GM12878 (cell line): Measurements from ENCODE around the gene LMO2. TPM values are rescaled to one million over a fixed set of nuclear protein-coding genes. Genes with fewer than 3 reads are reported as not detected.

Source experiments
- ATAC-seq: fragments of 200-7000 bp; cut with Tn5 transposase; 3 replicates; pipeline ENCODE4 v1.9.1; 2020; ENCODE audit warnings: mild to moderate bottlenecking, moderate library complexity
- BruUV-seq: library from RNA; stranded (reverse); fragments of 400-500 nt; replicated peaks from 2 replicates; lab custom pipeline; 2021; lab: Mats Ljungman, UMichigan
- CTCF ChIA-PET: fragments of 300-600 bp; sonication (Branson Sonifier 250); formaldehyde crosslinking; extraction: SDS; loops from one replicate; lab custom pipeline; 2021; ENCODE audit warnings: inconsistent platforms; lab: Yijun Ruan, JAX
- POLR2A ChIA-PET: fragments of 350-600 bp; formaldehyde crosslinking; extraction: SDS; loops from one replicate; lab custom pipeline; 2021; ENCODE audit warnings: inconsistent platforms; lab: Charles Lee
- RAD21 ChIA-PET: fragments of 300-600 bp; sonication (Branson Sonifier 250); formaldehyde crosslinking; loops from one replicate; lab custom pipeline; 2023; ENCODE audit warnings: antibody characterized with exemption; ENCODE audit not compliant: unreplicated experiment; lab: Charles Lee
- SMC1A ChIA-PET: fragments of 300-600 bp; sonication (Branson Sonifier 250); formaldehyde crosslinking; loops from one replicate; lab custom pipeline; 2023; ENCODE audit not compliant: unreplicated experiment, uncharacterized antibody; lab: Charles Lee
- DNase-seq: peaks from one replicate; pipeline ENCODE4 v3.0.0-alpha.2; 2011; ENCODE audit warnings: low read depth, low spot score
- FAIRE-seq: peaks from 3 replicates; lab custom pipeline; 2011; peaks lifted over from hg19 to GRCh38; lab: Jason Lieb, UNC
- H2AFZ ChIP-seq: 2 replicates; pipeline ENCODE4 v1.6.0; 2011; ENCODE audit warnings: low read depth, low read length, control low read depth; ENCODE audit not compliant: control insufficient read depth
- H3K27ac ChIP-seq: 2 replicates; pipeline ENCODE4 v1.5.1; 2011; ENCODE audit warnings: control low read depth; ENCODE audit not compliant: control insufficient read depth, insufficient read depth
- H3K27me3 ChIP-seq, 2 experiments: replicated peaks in 1 of 2; 2 replicates each; pipeline versions ENCODE4 v1.6.0 to v1.6.1; 2011; ENCODE audit warnings: low read length in 1 of 2; ENCODE audit not compliant: control insufficient read depth in 2 of 2, insufficient read depth in 2 of 2
- H3K36me3 ChIP-seq, 2 experiments: 2 replicates each; pipeline ENCODE4 v1.5.1; 2011; ENCODE audit warnings: low read length in 1 of 2; ENCODE audit not compliant: control insufficient read depth in 2 of 2, insufficient read depth in 2 of 2
- H3K4me1 ChIP-seq: 2 replicates; pipeline ENCODE4 v1.6.1; 2011; ENCODE audit warnings: mild to moderate bottlenecking, low read length, moderate library complexity, mixed read lengths; ENCODE audit not compliant: control insufficient read depth, insufficient read depth
- H3K4me2 ChIP-seq: 2 replicates; pipeline ENCODE4 v1.6.0; 2011; ENCODE audit warnings: control low read depth; ENCODE audit not compliant: control insufficient read depth, insufficient read depth
- H3K4me3 ChIP-seq: fragments of 200-600 bp; sonication (generic); 2 replicates; pipeline ENCODE4 v1.5.1; 2016
- H3K79me2 ChIP-seq: 2 replicates; pipeline ENCODE4 v1.6.0; 2011; ENCODE audit warnings: low read length; ENCODE audit not compliant: control insufficient read depth, insufficient read depth
- H3K9ac ChIP-seq: 2 replicates; pipeline ENCODE4 v1.8.0; 2011; ENCODE audit warnings: low read length, control low read depth, mixed read lengths; ENCODE audit not compliant: control insufficient read depth, insufficient read depth
- H3K9me3 ChIP-seq: replicated peaks from 3 replicates; pipeline ENCODE4 v1.5.1; 2011; ENCODE audit warnings: mild to moderate bottlenecking, low read length; ENCODE audit not compliant: control insufficient read depth, insufficient read depth
- H4K20me1 ChIP-seq: 2 replicates; pipeline ENCODE4 v1.6.0; 2011; ENCODE audit not compliant: control insufficient read depth, insufficient read depth
- BMI1 ChIP-seq: fragments of 450-650 bp; IDR thresholded peaks from 2 replicates; pipeline ENCODE4 v1.6.1; 2016; ENCODE audit warnings: mild to moderate bottlenecking, moderate library complexity, borderline replicate concordance
- CEBPB ChIP-seq, 2 experiments: fragments of 150-350 bp in 1 of 2; IDR thresholded peaks; 2 replicates each; pipeline ENCODE4 v1.6.1; 2012 to 2014; ENCODE audit warnings: low read depth in 2 of 2, low read length in 2 of 2, borderline replicate concordance in 1 of 2, inconsistent platforms in 1 of 2
- EZH2 ChIP-seq: IDR thresholded peaks from 2 replicates; pipeline ENCODE4 v1.6.1; 2012; ENCODE audit warnings: low read depth, mild to moderate bottlenecking, control low read depth, inconsistent platforms, low read length, borderline replicate concordance; ENCODE audit not compliant: control insufficient read depth
- FOXM1 ChIP-seq: IDR thresholded peaks from 2 replicates; pipeline ENCODE4 v1.6.1; 2012; ENCODE audit warnings: low read depth, mild to moderate bottlenecking, inconsistent platforms, low read length, moderate library complexity
- IKZF1 ChIP-seq: fragments of 450-650 bp; conservative IDR thresholded peaks from 2 replicates; pipeline ENCODE4 v1.6.1; 2017; ENCODE audit warnings: antibody characterized with exemption, mild to moderate bottlenecking
- JUND ChIP-seq: IDR thresholded peaks from 2 replicates; pipeline ENCODE4 v1.6.1; 2012; ENCODE audit warnings: low read depth, mild to moderate bottlenecking, low read length, improper control_type of control experiment, moderate library complexity
- KAT2A ChIP-seq: conservative IDR thresholded peaks from 2 replicates; pipeline ENCODE4 v1.6.1; 2011; ENCODE audit warnings: low read depth, low read length; ENCODE audit not compliant: control insufficient read depth
- MEF2A ChIP-seq: IDR thresholded peaks from 2 replicates; pipeline ENCODE4 v1.6.1; 2011; ENCODE audit warnings: low read depth, mild to moderate bottlenecking, low read length, moderate library complexity; ENCODE audit not compliant: insufficient read depth
- RAD51 ChIP-seq: fragments of 450-650 bp; IDR thresholded peaks from 2 replicates; pipeline ENCODE4 v1.6.1; 2016; ENCODE audit warnings: moderate library complexity, mild to moderate bottlenecking, inconsistent platforms
- RBBP5 ChIP-seq: fragments of 200-600 bp; sonication (generic); conservative IDR thresholded peaks from 2 replicates; pipeline ENCODE4 v1.6.1; 2016
- RELA ChIP-seq: fragments of 450-650 bp; IDR thresholded peaks from 2 replicates; pipeline ENCODE4 v1.8.0; 2014; ENCODE audit warnings: borderline replicate concordance; ENCODE audit not compliant: partially characterized antibody
- RUNX3 ChIP-seq: IDR thresholded peaks from 2 replicates; pipeline ENCODE4 v1.6.1; 2012; ENCODE audit warnings: low read length, inconsistent platforms
- SREBF2 ChIP-seq: IDR thresholded peaks from 2 replicates; pipeline ENCODE4 v1.6.1; 2012; ENCODE audit warnings: mild to moderate bottlenecking, low read length
- SUPT20H ChIP-seq: IDR thresholded peaks from 2 replicates; pipeline ENCODE4 v1.6.1; 2011; ENCODE audit warnings: low read depth, mild to moderate bottlenecking, low read length, moderate library complexity, borderline replicate concordance; ENCODE audit not compliant: control insufficient read depth
- TCF7 ChIP-seq: IDR thresholded peaks from 2 replicates; pipeline ENCODE4 v1.6.1; 2014; ENCODE audit warnings: antibody characterized with exemption, borderline replicate concordance
- ZBTB4 ChIP-seq: fragments of 450-650 bp; formaldehyde crosslinking; IDR thresholded peaks from 2 replicates; pipeline ENCODE4 v1.4.0; 2022; ENCODE audit warnings: mild to moderate bottlenecking, moderate library complexity
- ZZZ3 ChIP-seq: IDR thresholded peaks from 2 replicates; pipeline ENCODE4 v1.6.1; 2011; ENCODE audit warnings: low read depth; ENCODE audit not compliant: control insufficient read depth, insufficient read length
- WGBS: methylation state at CpG from one replicate; pipeline ENCODE4 v1.1.6; 2016; ENCODE audit warnings: low lambda C conversion rate; ENCODE audit not compliant: insufficient replicate concordance, insufficient coverage; ENCODE audit errors: missing lambda C conversion rate; 5-methylcytosine and 5-hydroxymethylcytosine counted together
- in situ Hi-C: fragments of 300-500 bp; cut with MboI; formaldehyde crosslinking; loops from 9 replicates; pipeline ENCODE4 v1.14.3; 2018; ENCODE audit warnings: mixed read lengths
- intact Hi-C: fragments of 100-400 bp; cut with micrococcal nuclease; formaldehyde crosslinking; loops from one replicate; pipeline ENCODE4 v1.14.2; 2022; ENCODE audit not compliant: unreplicated experiment
- polyA plus RNA-seq, 11 experiments: library from polyadenylated mRNA; depleted of rRNA in 4 of 11; unstranded in 6 of 11; stranded (reverse) in 5 of 11; fragments of >200 nt; fragmentation: Nextera tagmentation in 4 of 11; fragmentation: Illumina TruSeq in 1 of 11; extraction: Ambion mirVana in 4 of 11; extraction: Trizol in 1 of 11; gene quantifications; 1 replicate in 1 of 11; 2 replicates in 10 of 11; pipeline versions ENCODE4 v1.2.1 to v1.2.3, GENCODE V29; 2011 to 2016; ENCODE audit warnings: inconsistent platforms in 2 of 11, missing spikeins in 2 of 11, low read depth in 1 of 11
- total RNA-seq, 4 experiments: library from RNA; depleted of rRNA in 3 of 4; stranded (reverse); fragments of >200 nt in 3 of 4; fragmentation: Illumina TruSeq in 1 of 4; extraction: Trizol in 1 of 4; gene quantifications; 2 replicates each; pipeline versions ENCODE4 v1.2.1 to v1.2.3, GENCODE V29; 2013 to 2021
- TF ChIP-seq, protein P1 (sequence below): IDR thresholded peaks from 2 replicates; pipeline ENCODE4 v1.6.1; 2011; ENCODE audit warnings: low read depth, low read length, improper control_type of control experiment, borderline replicate concordance
- TF ChIP-seq, protein P2 (sequence below): fragments of 450-650 bp; IDR thresholded peaks from 2 replicates; pipeline ENCODE4 v1.6.1; 2018; ENCODE audit warnings: borderline replicate concordance, mild to moderate bottlenecking; ENCODE audit not compliant: partially characterized antibody

The LMO2 gene
- total and polyA plus RNA-seq, 10 of the 15 experiments (the other 5 are each of a cell fraction or from before 2014, with no cell fraction given): 0.29 to 1.9 (median 1.1) TPM; not detected in 1

DNA sequence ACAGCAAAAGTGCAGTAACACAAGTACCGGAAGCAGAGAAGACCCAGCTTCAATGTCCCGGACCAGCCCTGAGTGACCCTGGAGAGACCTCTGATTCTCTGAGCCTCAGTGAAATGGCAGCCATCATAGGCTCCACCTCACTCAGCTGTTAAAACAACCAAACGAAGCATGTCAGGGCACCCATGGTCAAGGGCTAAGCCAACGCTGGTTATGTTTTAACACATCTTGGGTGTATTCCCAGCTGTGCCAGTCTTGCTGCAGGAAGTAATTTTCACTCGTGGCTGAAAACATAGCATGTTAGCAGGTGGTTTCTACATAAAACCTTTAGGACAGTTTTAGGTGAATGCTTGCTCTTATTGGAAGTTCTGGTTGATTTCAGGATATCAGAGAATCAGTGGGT is 30.9 kb downstream of the LMO2 start:
- no peaks in the 10 kb centered on the region for H3K4me1 ChIP-seq
- POLR2A ChIA-PET: no interaction called here
- H3K4me3 ChIP-seq: no peak overlapping the region
- FAIRE-seq: no peak
- no peak overlapping the region for H3K27ac ChIP-seq
- CTCF ChIA-PET: interaction anchor here (0.6 to 10.0 kb wide), 5 partner anchors 42 to 639 kb away, joined by 3 to 187 read pairs (median 3); no protein-coding TSS in a partner anchor
- no TSS peak for BruUV-seq
- no peak overlapping the region for H3K4me2 ChIP-seq
- SMC1A ChIA-PET: interaction anchor here (0.6 to 4.7 kb wide), 7 partner anchors 35 to 138 kb away, joined by 3 to 45 read pairs (median 4); no protein-coding TSS in a partner anchor
- no peaks in the 10 kb centered on the region for H3K36me3 ChIP-seq
- H2AFZ ChIP-seq: no peak overlapping the region
- no peaks in the 10 kb centered on the region for H4K20me1 ChIP-seq
- WGBS: 68% methylated on average over 5 of the region's 5 CpGs
- no peaks in the 10 kb centered on the region for H3K9me3 ChIP-seq
- ATAC-seq: no peak
- H3K27me3 ChIP-seq: peaks cover 0 to 2% of the 10 kb centered on the region in 2 experiments; a peak in 2 of 4 replicates
- intact Hi-C loops (no loop called here), in situ Hi-C loops (loop anchor here (5.0 kb wide), 2 partner anchors 111 to 496 kb away; partner anchors contain the start of gene ABTB2)
- no peak for DNase-seq
- H3K79me2 ChIP-seq: no peaks in the 10 kb centered on the region
- RAD21 ChIA-PET: interaction anchor here (0.6 to 1.5 kb wide), 3 partner anchors 107 to 500 kb away, joined by 3 to 4 read pairs (median 3); no protein-coding TSS in a partner anchor
- no peak overlapping the region for H3K9ac ChIP-seq
- TF ChIP-seq RAD51: no peak
- TF ChIP-seq RBBP5: no peak
- TF ChIP-seq RUNX3: no peak
- TF ChIP-seq EZH2: no peak
- no peak for TF ChIP-seq ZBTB4 (CRISPR knock-in tag)
- TF ChIP-seq FOXM1: no peak
- no peak for TF ChIP-seq JUND
- TF ChIP-seq SREBF2: no peak
- no peak for TF ChIP-seq TCF7
- TF ChIP-seq ZZZ3: no peak
- TF ChIP-seq IKZF1: no peak
- TF ChIP-seq BMI1: no peak
- TF ChIP-seq SUPT20H: no peak
- no peak for TF ChIP-seq RELA
- TF ChIP-seq, protein P1, sequence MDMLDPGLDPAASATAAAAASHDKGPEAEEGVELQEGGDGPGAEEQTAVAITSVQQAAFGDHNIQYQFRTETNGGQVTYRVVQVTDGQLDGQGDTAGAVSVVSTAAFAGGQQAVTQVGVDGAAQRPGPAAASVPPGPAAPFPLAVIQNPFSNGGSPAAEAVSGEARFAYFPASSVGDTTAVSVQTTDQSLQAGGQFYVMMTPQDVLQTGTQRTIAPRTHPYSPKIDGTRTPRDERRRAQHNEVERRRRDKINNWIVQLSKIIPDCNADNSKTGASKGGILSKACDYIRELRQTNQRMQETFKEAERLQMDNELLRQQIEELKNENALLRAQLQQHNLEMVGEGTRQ: no peak
- TF ChIP-seq CEBPB (IDR thresholded peaks at IDR 0.05; ENCODE audit: borderline replicate concordance in 1 of 2, low read depth in 2 of 2, low read length in 2 of 2): no peak
- TF ChIP-seq MEF2A: no peak
- no peak for TF ChIP-seq KAT2A
- TF ChIP-seq, protein P2, sequence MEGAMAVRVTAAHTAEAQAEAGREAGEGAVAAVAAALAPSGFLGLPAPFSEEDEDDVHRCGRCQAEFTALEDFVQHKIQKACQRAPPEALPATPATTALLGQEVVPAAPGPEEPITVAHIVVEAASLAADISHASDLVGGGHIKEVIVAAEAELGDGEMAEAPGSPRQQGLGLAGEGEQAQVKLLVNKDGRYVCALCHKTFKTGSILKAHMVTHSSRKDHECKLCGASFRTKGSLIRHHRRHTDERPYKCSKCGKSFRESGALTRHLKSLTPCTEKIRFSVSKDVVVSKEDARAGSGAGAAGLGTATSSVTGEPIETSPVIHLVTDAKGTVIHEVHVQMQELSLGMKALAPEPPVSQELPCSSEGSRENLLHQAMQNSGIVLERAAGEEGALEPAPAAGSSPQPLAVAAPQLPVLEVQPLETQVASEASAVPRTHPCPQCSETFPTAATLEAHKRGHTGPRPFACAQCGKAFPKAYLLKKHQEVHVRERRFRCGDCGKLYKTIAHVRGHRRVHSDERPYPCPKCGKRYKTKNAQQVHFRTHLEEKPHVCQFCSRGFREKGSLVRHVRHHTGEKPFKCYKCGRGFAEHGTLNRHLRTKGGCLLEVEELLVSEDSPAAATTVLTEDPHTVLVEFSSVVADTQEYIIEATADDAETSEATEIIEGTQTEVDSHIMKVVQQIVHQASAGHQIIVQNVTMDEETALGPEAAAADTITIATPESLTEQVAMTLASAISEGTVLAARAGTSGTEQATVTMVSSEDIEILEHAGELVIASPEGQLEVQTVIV: no peak
